Hepatocyte (in vitro differentiated cells): ENCODE measurements around the gene STK32B. TPM values are rescaled to one million over a fixed set of nuclear protein-coding genes. Genes with fewer than 3 reads are reported as not detected.

Source experiments
- DNase-seq: peaks from one replicate; pipeline ENCODE4 v3.0.0-alpha.2; 2016; ENCODE audit warnings: low spot score
- H2AFZ ChIP-seq: fragments of 200-600 bp; sonication (generic); 2 replicates; pipeline ENCODE4 v1.6.0; 2016; ENCODE audit warnings: antibody characterized with exemption, mild to moderate bottlenecking
- H3K27ac ChIP-seq: fragments of 200-600 bp; sonication (generic); 2 replicates; pipeline ENCODE4 v1.5.1; 2016; ENCODE audit warnings: mild to moderate bottlenecking
- H3K27me3 ChIP-seq: fragments of 200-600 bp; sonication (generic); 2 replicates; pipeline ENCODE4 v1.6.1; 2016
- H3K36me3 ChIP-seq: fragments of 200-600 bp; sonication (generic); replicated peaks from 2 replicates; pipeline ENCODE4 v1.5.1; 2016; ENCODE audit warnings: low read depth; ENCODE audit not compliant: insufficient read depth
- H3K4me1 ChIP-seq: fragments of 200-600 bp; sonication (generic); 2 replicates; pipeline ENCODE4 v1.5.1; 2016; ENCODE audit warnings: mild to moderate bottlenecking, moderate library complexity; ENCODE audit not compliant: insufficient read depth
- H3K4me2 ChIP-seq: fragments of 200-600 bp; sonication (generic); 2 replicates; pipeline ENCODE4 v1.6.0; 2016
- H3K4me3 ChIP-seq: fragments of 200-600 bp; sonication (generic); 2 replicates; pipeline ENCODE4 v1.5.1; 2016; ENCODE audit warnings: mild to moderate bottlenecking
- H3K79me2 ChIP-seq: fragments of 200-600 bp; sonication (generic); 2 replicates; pipeline ENCODE4 v1.6.0; 2017; ENCODE audit warnings: mild to moderate bottlenecking
- H3K9me2 ChIP-seq: fragments of 200-600 bp; sonication (generic); replicated peaks from 2 replicates; pipeline ENCODE4 v1.6.0; 2017; ENCODE audit warnings: mild to moderate bottlenecking; ENCODE audit not compliant: insufficient read depth
- H3K9me3 ChIP-seq: fragments of 200-600 bp; sonication (generic); 2 replicates; pipeline ENCODE4 v1.5.1; 2016; ENCODE audit warnings: low read depth, mild to moderate bottlenecking
- H4K20me1 ChIP-seq: fragments of 200-600 bp; sonication (generic); 2 replicates; pipeline ENCODE4 v1.6.0; 2016; ENCODE audit warnings: mild to moderate bottlenecking; ENCODE audit not compliant: insufficient read depth, poor library complexity, severe bottlenecking
- EZH2 ChIP-seq: fragments of 200-600 bp; sonication (generic); IDR thresholded peaks from 2 replicates; pipeline ENCODE4 v1.6.1; 2016; ENCODE audit warnings: antibody characterized with exemption, mild to moderate bottlenecking, borderline replicate concordance
- EZH2phosphoT487 ChIP-seq: fragments of 200-600 bp; sonication (generic); IDR thresholded peaks from one replicate; pipeline ENCODE4 v1.6.1; 2018; ENCODE audit warnings: antibody characterized with exemption, mild to moderate bottlenecking, low read depth, moderate library complexity; ENCODE audit not compliant: unreplicated experiment, severe bottlenecking
- WGBS: methylation state at CpG from one replicate; pipeline ENCODE4 v1.1.6; 2016; ENCODE audit warnings: low lambda C conversion rate; ENCODE audit errors: missing lambda C conversion rate; 5-methylcytosine and 5-hydroxymethylcytosine counted together
- polyA plus RNA-seq: library from polyadenylated mRNA; unstranded; fragments of >200 nt; fragmentation: Nextera tagmentation; extraction: Ambion mirVana; gene quantifications from 2 replicates; pipeline ENCODE4 v1.2.1, GENCODE V29; 2016
- total RNA-seq: library from RNA; depleted of rRNA; stranded (reverse); fragments of >200 nt; gene quantifications from 2 replicates; pipeline ENCODE4 v1.2.3, GENCODE V29; 2014
- TF ChIP-seq, protein P1 (sequence below): fragments of 200-600 bp; sonication (generic); IDR thresholded peaks from 2 replicates; pipeline ENCODE4 v1.5.1; 2016; ENCODE audit warnings: antibody characterized with exemption, mild to moderate bottlenecking; ENCODE audit not compliant: poor library complexity

STK32B gene
- total and polyA plus RNA-seq, 2 experiments from 2014 or later = 0.51 to 1.6 TPM

DNA sequence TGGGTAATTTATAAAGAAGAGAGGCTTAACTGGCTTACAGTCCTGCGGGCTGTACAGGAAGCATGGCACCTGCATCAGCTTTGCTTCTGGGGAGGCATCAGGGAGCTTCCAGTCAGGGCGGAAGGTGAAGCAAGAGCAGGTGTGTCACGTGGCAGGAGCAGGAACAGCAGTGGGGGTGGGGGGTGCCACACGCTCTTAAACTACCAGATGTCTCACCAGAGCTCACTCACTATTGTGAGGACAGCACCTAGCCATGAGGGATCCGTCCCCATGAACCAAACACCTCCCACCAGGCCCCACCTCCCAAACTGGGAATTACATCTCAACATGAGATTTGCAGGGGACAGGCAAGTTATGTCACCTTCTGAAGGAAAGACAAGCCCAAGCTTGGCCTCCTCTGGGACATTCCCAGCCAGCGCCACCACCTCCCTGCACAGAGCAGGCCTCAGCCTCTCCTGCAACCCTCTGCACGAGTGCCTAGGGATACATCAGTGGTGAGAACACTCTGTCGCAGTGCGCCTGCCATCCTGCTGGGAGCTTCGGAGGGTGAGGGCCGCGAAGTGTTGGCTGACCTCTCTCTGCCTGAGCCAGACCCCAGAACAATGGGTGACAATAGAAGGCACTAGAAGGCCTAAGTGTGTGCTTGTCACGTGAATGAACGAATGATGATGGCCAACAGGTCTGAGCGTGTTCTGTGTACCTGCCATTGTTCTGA, 412.8 kb downstream of the STK32B start:
- Histone ChIP-seq H4K20me1 (no peaks in the 10 kb centered on the region), H3K79me2 (no peaks in the 10 kb centered on the region), H3K4me1 (no peaks in the 10 kb centered on the region), H3K9me2 (no peaks in the 10 kb centered on the region), H3K9me3 (no peaks in the 10 kb centered on the region), H3K4me3 (no peak overlapping the region), H3K4me2 (no peak overlapping the region), H3K36me3 (no peaks in the 10 kb centered on the region), H3K27me3 (no peaks in the 10 kb centered on the region), H2AFZ (no peak overlapping the region), H3K27ac (no peak overlapping the region)
- TF ChIP-seq, protein P1, sequence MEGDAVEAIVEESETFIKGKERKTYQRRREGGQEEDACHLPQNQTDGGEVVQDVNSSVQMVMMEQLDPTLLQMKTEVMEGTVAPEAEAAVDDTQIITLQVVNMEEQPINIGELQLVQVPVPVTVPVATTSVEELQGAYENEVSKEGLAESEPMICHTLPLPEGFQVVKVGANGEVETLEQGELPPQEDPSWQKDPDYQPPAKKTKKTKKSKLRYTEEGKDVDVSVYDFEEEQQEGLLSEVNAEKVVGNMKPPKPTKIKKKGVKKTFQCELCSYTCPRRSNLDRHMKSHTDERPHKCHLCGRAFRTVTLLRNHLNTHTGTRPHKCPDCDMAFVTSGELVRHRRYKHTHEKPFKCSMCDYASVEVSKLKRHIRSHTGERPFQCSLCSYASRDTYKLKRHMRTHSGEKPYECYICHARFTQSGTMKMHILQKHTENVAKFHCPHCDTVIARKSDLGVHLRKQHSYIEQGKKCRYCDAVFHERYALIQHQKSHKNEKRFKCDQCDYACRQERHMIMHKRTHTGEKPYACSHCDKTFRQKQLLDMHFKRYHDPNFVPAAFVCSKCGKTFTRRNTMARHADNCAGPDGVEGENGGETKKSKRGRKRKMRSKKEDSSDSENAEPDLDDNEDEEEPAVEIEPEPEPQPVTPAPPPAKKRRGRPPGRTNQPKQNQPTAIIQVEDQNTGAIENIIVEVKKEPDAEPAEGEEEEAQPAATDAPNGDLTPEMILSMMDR = no peak
- no peak for TF ChIP-seq EZH2phosphoT487
- no peak for TF ChIP-seq EZH2
- 87% methylated on average over 15 of the region's 15 CpGs for WGBS
- DNase-seq = no peak

- Histone ChIP-seq H3K4me1 (no peaks in the 10 kb centered on the region), H3K79me2 (no peaks in the 10 kb centered on the region), H3K9me3 (no peaks in the 10 kb centered on the region), H3K36me3 (no peaks in the 10 kb centered on the region), H3K9me2 (no peaks in the 10 kb centered on the region), H3K27me3 (no peaks in the 10 kb centered on the region), H3K4me3 (no peak overlapping the region), H3K27ac (no peak overlapping the region), H2AFZ (no peak overlapping the region), H3K4me2 (no peak overlapping the region), H4K20me1 (no peaks in the 10 kb centered on the region)
- WGBS = 98% methylated on average over 4 of the region's 4 CpGs
- TF ChIP-seq EZH2 (no peak), EZH2phosphoT487 (no peak)
- TF ChIP-seq, protein P1 = no peak
- no peak for DNase-seq
Measured at GRCh38 chr4:5465529-5465928, 414.2 kb downstream of the STK32B start.

- Histone ChIP-seq H3K4me2 (no peak overlapping the region), H2AFZ (no peak overlapping the region), H4K20me1 (no peaks in the 10 kb centered on the region), H3K36me3 (no peaks in the 10 kb centered on the region), H3K4me3 (no peak overlapping the region), H3K27me3 (no peaks in the 10 kb centered on the region), H3K79me2 (no peaks in the 10 kb centered on the region), H3K27ac (no peak overlapping the region), H3K9me3 (no peaks in the 10 kb centered on the region), H3K4me1 (no peaks in the 10 kb centered on the region), H3K9me2 (no peaks in the 10 kb centered on the region)
- 70% methylated on average over 9 of the region's 9 CpGs for WGBS
- TF ChIP-seq, protein P1 = no peak
- TF ChIP-seq EZH2 (no peak), EZH2phosphoT487 (no peak)
- DNase-seq = no peak
Measured at GRCh38 chr4:5465956-5466355, 414.7 kb downstream of the STK32B start.
